ENCODE results near the gene SCFD2. TPM values are rescaled to one million over a fixed set of nuclear protein-coding genes. Genes with fewer than 3 reads are reported as not detected.

SCFD2 gene
- total and polyA plus RNA-seq, 8 donors: 11.4 to 26.6 (median 13.7) TPM

GRCh38 chr4:53194727-53195126 lies 171.1 kb downstream of the SCFD2 start:
- intact Hi-C loops (cut with DNase I): loop anchor here in 1 of 2 donors (10.0 kb wide), 2 partner anchors 180 to 1040 kb away; no protein-coding TSS in a partner anchor
- DNase-seq: peak in 1 of 4 donors; percentile 33
- peaks cover 0 to 2% of the 10 kb centered on the region in 2 donors for H3K4me1 ChIP-seq
- no peak overlapping the region for H3K27ac ChIP-seq
- ATAC-seq: no peak
- H3K4me3 ChIP-seq: no peak overlapping the region
- TF ChIP-seq CTCF (IDR thresholded peaks at IDR 0.05): no peak
- no peaks in the 10 kb centered on the region for H3K9me3 ChIP-seq
- H3K36me3 ChIP-seq: no peaks in the 10 kb centered on the region
- H3K27me3 ChIP-seq: no peaks in the 10 kb centered on the region

DNA sequence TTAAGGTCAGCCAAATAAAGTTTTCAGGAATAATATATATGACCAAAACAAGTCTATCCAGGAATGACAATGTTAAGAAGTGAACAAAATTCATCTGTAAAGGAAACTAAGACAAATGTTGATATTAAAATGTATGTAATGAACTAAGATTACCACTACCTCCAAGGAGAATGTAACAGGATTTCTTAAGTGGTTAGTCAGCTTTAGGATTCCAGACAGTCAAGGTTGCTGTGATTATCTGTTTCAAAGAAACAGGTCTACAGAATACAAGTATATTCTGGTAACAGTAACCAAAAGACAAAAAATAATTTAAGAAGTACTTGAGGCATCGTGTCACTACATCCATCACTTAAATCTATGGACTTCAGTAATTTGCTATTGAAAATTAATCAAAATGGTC lies 172.8 kb downstream of the SCFD2 start:
- intact Hi-C loops (cut with DNase I): loop anchor here in 1 of 2 donors (10.0 kb wide), 2 partner anchors 178 to 1042 kb away; no protein-coding TSS in a partner anchor
- TF ChIP-seq CTCF (IDR thresholded peaks at IDR 0.05): no peak
- no peaks in the 10 kb centered on the region for H3K27me3 ChIP-seq

DNA sequence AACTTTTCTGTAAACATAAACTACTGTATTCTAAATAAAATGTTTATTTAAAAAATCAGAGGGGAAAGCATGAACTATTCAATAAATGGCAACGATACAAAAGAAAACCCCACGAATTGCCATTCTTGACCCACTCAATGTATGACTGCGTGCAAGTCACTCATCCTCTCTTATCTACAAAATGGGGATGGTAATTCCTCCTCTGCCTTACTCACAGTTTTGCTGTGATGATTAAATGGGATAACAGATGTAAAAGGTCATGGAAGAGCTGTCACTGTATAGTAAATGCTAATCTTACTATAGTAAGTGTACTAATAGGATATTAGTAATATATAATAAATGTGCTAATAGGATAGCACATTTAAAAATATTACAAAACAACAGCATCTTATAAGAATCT lies 173.4 kb downstream of the SCFD2 start:
- no peak for ATAC-seq
- TF ChIP-seq CTCF (IDR thresholded peaks at IDR 0.05): no peak
- Histone ChIP-seq H3K4me3 (no peak overlapping the region), H3K9me3 (no peaks in the 10 kb centered on the region), H3K27ac (no peak overlapping the region), H3K4me1 (peaks cover 0 to 2% of the 10 kb centered on the region in 2 donors), H3K36me3 (no peaks in the 10 kb centered on the region), H3K27me3 (no peaks in the 10 kb centered on the region)
- intact Hi-C loops (cut with DNase I): loop anchor here in 1 of 2 donors (10.0 kb wide), 2 partner anchors 178 to 1042 kb away; no protein-coding TSS in a partner anchor
- DNase-seq: no peak

More for the DNA sequence above, 172.8 kb downstream of the SCFD2 start:
- H3K27ac ChIP-seq: no peak overlapping the region
- DNase-seq: no peak
- no peaks in the 10 kb centered on the region for H3K36me3 ChIP-seq
- no peaks in the 10 kb centered on the region for H3K9me3 ChIP-seq
- no peak overlapping the region for H3K4me3 ChIP-seq
- peaks cover 0 to 2% of the 10 kb centered on the region in 2 donors for H3K4me1 ChIP-seq
- ATAC-seq: no peak

DNA sequence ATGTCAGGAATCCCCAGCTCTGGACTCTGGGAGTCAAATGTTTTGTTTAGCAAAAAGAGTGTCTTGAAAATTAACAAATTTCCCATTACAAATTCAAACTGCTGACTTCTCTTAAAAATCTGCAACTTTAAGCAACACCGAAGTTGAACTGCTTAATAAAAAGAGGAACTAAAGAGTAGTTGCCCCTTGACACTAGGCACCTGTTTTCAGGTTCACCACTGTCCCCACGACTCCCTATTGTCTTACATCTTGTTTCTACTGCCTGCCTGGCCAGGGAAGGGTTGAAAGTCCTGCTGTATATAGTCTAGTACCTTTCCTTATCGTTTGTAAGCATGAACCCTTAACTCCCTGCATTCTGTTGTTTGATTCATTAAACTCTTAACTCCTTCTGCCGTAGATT lies 173.9 kb downstream of the SCFD2 start:
- Histone ChIP-seq H3K4me3 (no peak overlapping the region), H3K4me1 (peaks cover 0 to 2% of the 10 kb centered on the region in 2 donors), H3K36me3 (no peaks in the 10 kb centered on the region), H3K9me3 (no peaks in the 10 kb centered on the region), H3K27ac (no peak overlapping the region), H3K27me3 (no peaks in the 10 kb centered on the region)
- no peak for TF ChIP-seq CTCF (IDR thresholded peaks at IDR 0.05)
- DNase-seq: no peak
- no peak for ATAC-seq
- intact Hi-C loops (cut with DNase I): loop anchor here in 1 of 2 donors (10.0 kb wide), 2 partner anchors 177 to 1043 kb away; no protein-coding TSS in a partner anchor

GRCh38 chr4:53189011-53189410 lies 176.8 kb downstream of the SCFD2 start:
- DNase-seq (no peak), ATAC-seq (no peak)
- H3K9me3 ChIP-seq: no peaks in the 10 kb centered on the region
- no peaks in the 10 kb centered on the region for H3K36me3 ChIP-seq
- no peaks in the 10 kb centered on the region for H3K4me1 ChIP-seq
- no peak for TF ChIP-seq CTCF (IDR thresholded peaks at IDR 0.05)
- H3K27me3 ChIP-seq: no peaks in the 10 kb centered on the region
- intact Hi-C loops (cut with DNase I): no loop called here
- H3K4me3 ChIP-seq: no peak overlapping the region
- no peak overlapping the region for H3K27ac ChIP-seq

Measured in left lung (tissue), 10 donors.